ENCODE measurements around the gene SLC35F3.

Gene SLC35F3

GRCh38 chr1:234373064-234373958 lies 468.8 kb downstream of the SLC35F3 start, which contains the start of gene COA6:
COA6 (plus strand) TSS chr1:234373456; CDS start chr1:234373467, 11 bp downstream.
- peak within 1 kb of the TSS; percentile 73 for H3K4me3 ChIP-seq (ENCODE audit: extremely low read depth, insufficient read depth, low read length, poor library complexity, severe bottlenecking)
- WGBS, 2 experiments (ENCODE audit: insufficient coverage in 2 of 2) = 0% methylated on average over 34 to 56 of the region's 62 CpGs
- peak within 1 kb of the TSS; percentile 92 for H3K27ac ChIP-seq (ENCODE audit: low read depth, low read length, severe bottlenecking)
- H3K4me1 ChIP-seq (ENCODE audit: control insufficient read depth, insufficient read depth, low read length, poor library complexity, severe bottlenecking) = no peaks in the 10 kb centered on the region
- H3K9me3 ChIP-seq (ENCODE audit: control insufficient read depth, low read length) = no peaks in the 10 kb centered on the region
- peaks cover 30% of the 10 kb centered on the region for H3K36me3 ChIP-seq (ENCODE audit: control insufficient read depth, insufficient read depth, low read length)

DNA sequence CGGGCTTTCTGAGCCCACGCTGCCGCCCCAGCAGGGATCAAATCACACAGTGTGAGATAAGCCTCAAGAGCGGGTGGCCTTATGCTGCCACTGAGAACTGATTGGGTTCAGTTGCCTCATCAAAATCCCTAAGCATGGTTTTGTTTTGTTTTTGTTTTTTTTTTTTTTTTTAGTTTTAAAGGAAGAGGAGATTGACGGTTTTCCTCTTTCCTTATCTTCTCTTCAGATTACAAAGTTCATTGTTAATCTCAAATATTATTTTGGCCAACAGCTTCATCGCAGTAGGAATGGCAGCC lies 469.4 kb downstream of the SLC35F3 start:
- H3K36me3 ChIP-seq (ENCODE audit: control insufficient read depth, insufficient read depth, low read length) = peaks cover 36% of the 10 kb centered on the region
- WGBS, 2 experiments (ENCODE audit: insufficient coverage in 2 of 2) = 0% methylated on average over 3 to 4 of the region's 6 CpGs
- H3K4me3 ChIP-seq (ENCODE audit: extremely low read depth, insufficient read depth, low read length, poor library complexity, severe bottlenecking) = peak overlapping the region; percentile 73
- no peaks in the 10 kb centered on the region for H3K9me3 ChIP-seq (ENCODE audit: control insufficient read depth, low read length)
- peak overlapping the region; percentile 92 for H3K27ac ChIP-seq (ENCODE audit: low read depth, low read length, severe bottlenecking)
- H3K4me1 ChIP-seq (ENCODE audit: control insufficient read depth, insufficient read depth, low read length, poor library complexity, severe bottlenecking) = no peaks in the 10 kb centered on the region

All from mesodermal cell (in vitro differentiated cells).